Hepatocyte (in vitro differentiated cells): Measurements from ENCODE around the gene CDH4.

Experiments used
- EZH2 ChIP-seq: fragments of 200-600 bp; sonication (generic); IDR thresholded peaks from 2 replicates; pipeline ENCODE4 v1.6.1; 2016; ENCODE audit warnings: antibody characterized with exemption, mild to moderate bottlenecking, borderline replicate concordance
- EZH2phosphoT487 ChIP-seq: fragments of 200-600 bp; sonication (generic); IDR thresholded peaks from one replicate; pipeline ENCODE4 v1.6.1; 2018; ENCODE audit warnings: antibody characterized with exemption, mild to moderate bottlenecking, low read depth, moderate library complexity; ENCODE audit not compliant: unreplicated experiment, severe bottlenecking
- TF ChIP-seq, protein P1 (sequence below): fragments of 200-600 bp; sonication (generic); IDR thresholded peaks from 2 replicates; pipeline ENCODE4 v1.5.1; 2016; ENCODE audit warnings: antibody characterized with exemption, mild to moderate bottlenecking; ENCODE audit not compliant: poor library complexity

DNA sequence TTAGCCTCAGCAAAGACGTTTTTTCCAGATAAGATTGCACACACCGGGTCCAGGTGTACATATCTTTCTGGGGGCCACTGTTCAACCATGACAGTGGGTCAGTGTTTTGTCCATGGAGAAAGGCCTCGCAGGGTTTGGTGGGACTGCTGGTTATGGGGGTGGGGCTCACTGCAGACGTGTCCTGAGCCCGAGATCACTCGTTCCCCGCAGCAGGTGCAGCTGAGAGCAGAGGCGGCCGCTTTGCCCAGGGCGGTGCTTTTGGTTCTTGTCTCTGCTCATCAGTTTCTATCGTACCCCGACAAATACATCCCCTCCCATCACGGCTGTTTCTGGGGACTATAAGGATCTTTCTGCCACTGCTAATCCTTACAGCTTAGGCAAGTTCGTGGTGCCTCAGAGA, 166.9 kb downstream of the CDH4 start:
- no peak for TF ChIP-seq EZH2phosphoT487
- TF ChIP-seq, protein P1, sequence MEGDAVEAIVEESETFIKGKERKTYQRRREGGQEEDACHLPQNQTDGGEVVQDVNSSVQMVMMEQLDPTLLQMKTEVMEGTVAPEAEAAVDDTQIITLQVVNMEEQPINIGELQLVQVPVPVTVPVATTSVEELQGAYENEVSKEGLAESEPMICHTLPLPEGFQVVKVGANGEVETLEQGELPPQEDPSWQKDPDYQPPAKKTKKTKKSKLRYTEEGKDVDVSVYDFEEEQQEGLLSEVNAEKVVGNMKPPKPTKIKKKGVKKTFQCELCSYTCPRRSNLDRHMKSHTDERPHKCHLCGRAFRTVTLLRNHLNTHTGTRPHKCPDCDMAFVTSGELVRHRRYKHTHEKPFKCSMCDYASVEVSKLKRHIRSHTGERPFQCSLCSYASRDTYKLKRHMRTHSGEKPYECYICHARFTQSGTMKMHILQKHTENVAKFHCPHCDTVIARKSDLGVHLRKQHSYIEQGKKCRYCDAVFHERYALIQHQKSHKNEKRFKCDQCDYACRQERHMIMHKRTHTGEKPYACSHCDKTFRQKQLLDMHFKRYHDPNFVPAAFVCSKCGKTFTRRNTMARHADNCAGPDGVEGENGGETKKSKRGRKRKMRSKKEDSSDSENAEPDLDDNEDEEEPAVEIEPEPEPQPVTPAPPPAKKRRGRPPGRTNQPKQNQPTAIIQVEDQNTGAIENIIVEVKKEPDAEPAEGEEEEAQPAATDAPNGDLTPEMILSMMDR = no peak
- TF ChIP-seq EZH2 = no peak
